ENCODE results near the gene ZNF341.

ZNF341 gene

DNA sequence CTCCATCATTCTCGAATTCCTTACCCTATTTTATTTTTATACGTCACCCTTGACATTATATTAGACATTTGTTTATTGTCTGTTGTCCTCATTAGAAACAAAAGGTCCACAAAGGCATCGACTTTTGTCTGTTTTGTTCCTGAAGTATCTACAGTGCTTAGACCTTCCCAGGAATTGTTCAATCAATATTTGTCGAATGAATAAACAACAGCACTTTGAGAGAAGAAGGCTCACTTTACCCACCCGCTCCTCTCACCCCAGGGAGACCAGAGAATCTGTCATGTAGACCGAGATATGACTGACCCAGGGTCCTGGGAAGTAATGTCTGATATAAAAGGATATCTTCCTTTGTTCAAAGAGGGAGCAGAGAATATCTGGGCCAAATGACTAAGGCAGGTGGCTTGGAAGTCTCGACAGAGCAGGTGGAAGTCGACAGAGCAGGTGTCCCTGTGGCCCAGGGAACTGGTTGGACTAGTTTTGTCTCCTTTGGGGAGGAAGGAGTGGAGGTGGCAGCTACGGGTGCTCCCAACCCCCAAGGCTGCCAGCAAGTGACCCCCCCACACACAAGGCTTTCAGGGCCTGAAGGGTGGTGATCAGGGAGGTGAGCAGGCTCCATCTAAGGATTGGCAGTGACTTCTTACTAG is 64.6 kb downstream of the ZNF341 start:
- DNase-seq (ENCODE audit: low spot score) = no peak

DNA sequence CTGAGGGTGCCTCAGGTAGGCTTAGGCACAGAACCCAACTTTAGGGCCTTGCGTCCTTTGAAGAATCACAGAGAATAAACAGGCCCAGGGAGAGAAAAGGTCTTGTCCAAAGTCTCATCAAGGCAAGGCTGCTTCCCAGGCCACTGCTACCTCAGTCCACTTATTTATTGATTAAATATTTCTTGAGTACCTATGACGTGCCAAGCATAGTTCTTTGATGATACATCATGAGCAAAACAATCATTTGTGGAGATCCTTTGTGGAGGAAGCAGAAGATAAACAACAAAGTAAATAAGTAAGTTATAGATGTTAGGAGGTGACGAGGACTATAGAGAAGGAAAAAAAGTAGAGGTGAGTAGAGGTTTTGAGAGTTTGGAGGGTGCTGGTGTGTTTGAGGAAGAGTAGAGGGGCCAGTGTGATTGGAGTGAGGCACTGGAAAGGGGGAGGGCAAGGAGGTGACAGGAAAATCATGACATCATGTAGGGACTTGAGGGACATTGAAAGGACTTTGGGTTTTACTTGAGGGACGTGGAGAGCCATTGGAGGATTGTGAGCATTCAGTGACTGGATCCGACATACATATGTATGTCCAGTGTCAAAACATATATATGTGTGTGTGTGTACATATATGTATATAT is 65.2 kb downstream of the ZNF341 start:
- no peak for DNase-seq (ENCODE audit: low spot score)

DNA sequence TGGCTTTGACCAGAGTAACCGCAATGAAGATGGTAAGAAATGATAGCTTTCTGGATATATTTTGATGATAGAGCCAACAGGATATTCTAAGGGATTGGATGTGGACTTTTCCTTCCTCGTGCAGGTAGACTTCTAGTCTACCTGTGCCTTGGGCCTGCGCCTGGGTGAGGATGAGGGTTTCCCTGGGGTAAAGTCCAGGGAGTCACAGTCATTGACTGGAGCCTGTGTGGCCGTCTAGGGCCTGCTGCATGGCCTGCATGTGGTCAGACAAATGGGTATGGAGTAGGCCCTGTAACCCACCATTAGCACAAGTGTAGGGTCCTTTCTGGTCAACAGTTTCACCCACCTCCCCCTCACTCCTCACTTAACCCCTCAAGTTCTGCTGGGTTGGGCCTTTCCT is 66.6 kb downstream of the ZNF341 start:
- no peak for DNase-seq (ENCODE audit: low spot score)

DNA sequence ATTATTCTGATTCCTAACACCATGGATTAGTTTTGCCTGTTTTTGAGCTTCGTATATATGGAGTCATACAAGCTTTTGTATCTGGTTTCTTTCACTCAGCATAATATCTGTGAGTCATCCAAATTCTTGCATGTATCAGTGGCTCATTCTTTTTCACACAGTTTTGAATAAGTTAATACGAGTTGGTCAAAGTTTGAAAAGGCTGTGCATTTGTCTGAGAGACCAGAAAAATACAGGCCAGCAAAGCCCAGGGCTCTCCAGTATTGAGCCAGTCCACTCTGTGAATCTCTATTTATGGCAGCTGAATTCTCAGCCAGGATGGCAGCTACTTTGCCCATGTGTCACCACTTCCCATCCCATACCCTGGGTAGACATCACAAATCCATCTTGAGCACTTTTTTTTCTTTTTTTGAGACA is 72.1 kb downstream of the ZNF341 start:
- DNase-seq (ENCODE audit: low spot score) = peak; percentile 67

DNA sequence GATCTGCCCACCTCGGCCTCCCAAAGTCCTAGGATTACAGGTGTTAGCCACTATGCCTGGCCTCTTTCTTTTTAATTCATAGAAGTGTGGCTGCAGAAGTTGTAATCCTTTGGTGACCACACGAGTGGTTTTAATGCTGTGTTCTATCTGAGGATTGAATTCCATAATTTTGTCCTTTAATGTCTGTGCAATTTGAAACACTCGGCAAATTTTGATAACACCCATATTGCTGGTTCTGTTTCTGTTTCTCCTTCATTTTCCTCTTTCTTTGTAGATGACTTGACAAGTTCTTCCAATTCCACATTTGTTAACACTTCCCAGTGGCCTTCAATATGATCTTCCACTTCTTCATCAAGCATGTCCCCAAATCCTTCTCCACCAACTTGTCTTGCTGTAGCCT is 76.6 kb downstream of the ZNF341 start:
- no peak for DNase-seq (ENCODE audit: low spot score)

DNA sequence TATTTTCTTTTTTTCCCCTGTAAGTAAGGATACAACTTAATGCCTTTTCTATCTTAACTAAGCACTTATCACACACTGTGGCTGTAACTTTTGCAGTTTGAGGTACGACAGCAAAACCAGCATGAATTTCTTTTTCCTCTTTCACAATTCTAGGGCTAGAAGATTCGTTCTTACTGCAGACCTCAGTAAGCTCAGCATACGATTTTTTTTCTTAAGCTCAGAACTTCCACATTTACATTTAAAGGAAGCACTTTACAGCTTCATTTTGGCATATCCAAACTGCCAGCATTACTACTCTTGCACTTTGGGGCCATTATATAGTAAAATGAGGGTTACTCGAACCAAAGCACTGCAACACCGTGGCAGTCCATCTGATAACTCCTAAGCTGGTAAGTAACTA is 78.5 kb downstream of the ZNF341 start:
- no peak for DNase-seq (ENCODE audit: low spot score)

DNA sequence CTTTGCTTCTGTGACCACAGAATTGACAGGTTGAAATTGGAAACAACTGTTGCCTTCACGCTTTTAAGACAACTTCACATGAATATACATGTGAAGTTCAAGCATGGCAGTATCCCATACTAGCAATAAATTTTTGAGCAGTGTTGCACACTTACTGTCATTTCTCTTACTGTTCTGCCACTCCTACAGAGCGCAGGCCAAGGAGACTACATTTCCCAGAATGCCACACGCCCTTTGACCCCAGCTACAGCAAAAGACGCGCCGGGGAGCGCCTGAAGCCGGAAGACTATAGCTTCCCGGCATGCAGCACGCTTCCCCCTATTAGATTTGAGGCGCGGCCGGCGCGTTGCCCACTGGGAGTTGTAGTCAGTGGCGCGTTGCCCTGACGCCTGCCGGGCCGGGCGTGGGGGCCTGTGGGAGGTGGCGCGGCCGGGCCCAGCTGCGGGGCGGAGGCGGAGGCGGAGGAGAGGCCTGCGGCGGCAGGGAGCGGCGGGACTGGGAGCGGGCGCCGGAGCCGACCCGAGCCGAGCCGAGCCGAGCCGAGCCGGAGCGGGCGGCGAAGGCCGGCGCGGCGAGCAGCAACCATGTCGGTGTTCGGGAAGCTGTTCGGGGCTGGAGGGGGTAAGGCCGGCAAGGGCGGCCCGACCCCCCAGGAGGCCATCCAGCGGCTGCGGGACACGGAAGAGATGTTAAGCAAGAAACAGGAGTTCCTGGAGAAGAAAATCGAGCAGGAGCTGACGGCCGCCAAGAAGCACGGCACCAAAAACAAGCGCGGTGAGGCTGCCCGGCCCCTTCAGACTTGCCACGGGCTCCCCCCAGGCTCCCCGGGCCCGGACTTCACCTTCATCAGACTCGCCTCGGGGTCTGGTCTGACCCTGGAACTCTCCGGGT is 79.3 kb downstream of the ZNF341 start, which contains the start of gene CHMP4B:
Gene CHMP4B (plus strand): TSS at position 464 of the 891 bp plus-strand sequence. CDS start 121 bp downstream, at position 585.
- DNase-seq (ENCODE audit: low spot score) = peak; percentile 98

DNA sequence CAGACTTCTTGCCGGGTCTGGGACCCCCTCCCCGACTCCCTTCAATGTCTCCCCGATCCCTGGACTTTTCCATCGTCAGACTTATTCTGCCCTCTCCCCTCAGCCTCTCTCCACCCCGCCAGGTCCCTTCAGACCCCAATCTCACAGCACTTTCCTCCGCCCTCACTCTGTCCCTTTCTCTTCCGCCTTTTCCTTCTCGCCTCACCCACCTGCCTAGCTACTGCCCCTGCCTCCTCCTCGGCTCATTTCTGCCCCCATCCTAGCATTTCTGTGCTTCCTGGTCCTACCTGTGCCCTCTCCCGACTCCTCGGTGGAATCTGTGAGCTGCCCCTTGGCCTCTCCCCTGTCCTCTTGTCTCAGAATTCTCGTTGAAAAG is 80.0 kb downstream of the ZNF341 start:
- DNase-seq (ENCODE audit: low spot score) = no peak

DNA sequence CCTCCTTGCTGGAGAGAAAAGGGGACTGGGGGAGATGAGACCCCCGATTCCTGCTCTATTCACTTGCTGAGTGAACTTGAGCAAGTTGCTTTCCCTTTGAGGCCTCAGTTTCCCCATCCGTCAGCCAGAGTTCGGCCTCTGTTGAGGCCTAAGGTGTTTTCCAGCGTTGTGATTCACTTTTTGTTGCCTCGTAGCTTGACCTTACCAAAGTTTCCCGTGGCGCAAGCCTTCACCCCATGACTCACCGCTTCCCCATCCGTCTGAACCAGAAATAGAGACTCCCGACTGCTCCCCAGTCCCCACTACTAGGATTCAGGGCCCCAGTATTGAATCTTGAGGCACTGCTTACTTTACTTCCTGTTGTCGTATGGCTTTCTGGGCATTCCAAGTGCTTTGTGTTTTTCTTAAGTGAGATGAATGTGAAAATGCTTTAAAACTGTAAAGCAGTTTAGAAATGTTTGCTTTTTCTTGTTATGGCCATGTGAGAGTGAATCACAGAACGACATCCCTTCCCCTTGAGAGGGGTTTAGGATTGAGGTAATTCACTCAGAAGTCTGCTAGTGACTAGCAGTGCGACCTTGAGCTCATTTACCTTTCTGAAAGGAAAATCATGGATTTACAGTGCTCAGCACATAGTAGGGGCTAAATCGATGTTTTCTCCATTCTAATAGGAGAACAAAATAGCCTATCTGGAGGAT is 80.5 kb downstream of the ZNF341 start:
- DNase-seq (ENCODE audit: low spot score) = peak; percentile 81

DNA sequence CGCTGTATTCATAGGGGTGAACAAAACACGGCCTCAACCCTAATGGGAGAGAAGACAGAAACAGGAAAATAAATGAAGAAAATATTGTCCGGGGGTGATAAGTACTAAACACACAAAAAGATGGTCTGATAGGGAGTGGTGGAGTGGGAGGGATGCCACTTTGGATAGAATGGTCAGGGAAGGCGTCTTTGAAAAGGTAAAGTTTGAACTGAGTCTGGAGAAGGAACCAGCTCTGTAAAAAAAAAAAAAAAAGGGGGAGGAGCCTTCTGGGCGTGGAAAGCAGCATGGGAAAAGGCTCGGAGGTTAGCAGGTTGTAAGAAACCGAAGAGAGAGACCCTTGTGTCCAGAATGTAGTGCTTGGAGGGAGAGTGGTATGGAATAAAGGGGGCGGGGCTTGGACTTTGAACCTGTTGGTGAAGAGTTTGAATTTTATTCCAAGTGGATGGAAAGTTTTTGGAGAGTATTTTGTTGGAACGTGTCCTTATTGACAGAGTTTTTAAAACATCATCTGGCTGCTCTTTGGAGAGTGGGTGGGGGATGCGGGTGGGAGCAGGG is 81.2 kb downstream of the ZNF341 start:
- DNase-seq (ENCODE audit: low spot score) = peak; percentile 49

DNA sequence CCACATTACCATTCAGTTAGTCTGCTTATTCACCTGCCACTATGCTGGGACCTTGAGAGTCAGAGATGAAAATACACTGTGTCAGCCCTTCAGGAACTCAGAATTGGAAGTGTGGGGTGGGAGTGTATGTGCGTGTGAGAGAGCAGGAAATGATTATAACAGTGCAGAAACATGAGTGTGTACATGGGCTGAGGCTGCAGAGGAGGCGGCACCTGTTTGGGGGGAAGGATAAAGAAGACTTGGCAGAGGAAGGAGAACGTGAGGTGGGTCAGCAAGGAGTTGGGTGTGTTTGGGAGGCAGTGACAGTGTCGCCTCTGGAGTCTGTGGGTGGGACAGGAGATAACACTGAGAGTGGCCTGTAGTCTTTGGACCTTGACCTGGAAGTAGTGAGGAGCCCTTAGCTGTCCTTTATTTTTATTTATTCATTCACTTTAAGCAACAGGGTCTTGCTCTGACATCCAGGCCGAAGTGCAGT is 82.5 kb downstream of the ZNF341 start:
- no peak for DNase-seq (ENCODE audit: low spot score)

DNA sequence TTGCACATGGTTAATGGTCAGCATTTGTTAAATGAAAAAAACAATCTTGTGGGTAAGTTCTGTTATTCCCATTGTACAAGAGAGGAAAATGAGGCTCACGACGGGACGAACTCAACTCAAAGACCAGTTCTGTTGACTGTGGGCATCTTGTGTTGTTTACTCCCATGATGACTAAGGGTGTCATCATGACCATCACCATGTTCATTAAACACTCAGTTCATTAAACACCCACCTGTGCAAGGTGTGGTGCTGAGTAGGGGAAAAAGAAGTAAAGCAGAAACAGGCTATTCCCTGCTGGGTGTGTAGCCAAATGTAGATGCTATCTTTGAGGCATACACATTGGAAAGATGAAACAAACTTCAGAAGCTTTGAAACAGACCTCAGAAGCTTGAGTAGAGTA is 83.9 kb downstream of the ZNF341 start:
- DNase-seq (ENCODE audit: low spot score) = no peak

DNA sequence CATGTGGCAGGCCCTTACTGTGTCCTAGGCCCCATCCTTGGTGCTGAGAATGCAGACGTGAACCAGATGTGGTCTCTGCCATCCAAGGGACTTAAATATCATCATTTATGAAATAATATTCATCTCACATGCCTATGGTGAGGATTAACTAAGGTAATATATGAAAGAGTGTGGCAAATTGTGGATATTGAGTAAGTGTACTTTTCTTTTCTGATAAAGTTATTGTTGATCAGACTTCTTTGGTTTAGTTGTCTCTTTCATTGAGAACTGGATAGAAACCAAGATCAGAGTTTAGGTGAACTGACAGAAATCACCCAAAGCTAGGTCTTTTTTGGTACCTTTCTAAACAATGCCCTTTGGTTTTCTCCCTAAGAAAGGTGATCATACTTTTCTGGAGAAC is 84.4 kb downstream of the ZNF341 start:
- DNase-seq (ENCODE audit: low spot score) = no peak

DNA sequence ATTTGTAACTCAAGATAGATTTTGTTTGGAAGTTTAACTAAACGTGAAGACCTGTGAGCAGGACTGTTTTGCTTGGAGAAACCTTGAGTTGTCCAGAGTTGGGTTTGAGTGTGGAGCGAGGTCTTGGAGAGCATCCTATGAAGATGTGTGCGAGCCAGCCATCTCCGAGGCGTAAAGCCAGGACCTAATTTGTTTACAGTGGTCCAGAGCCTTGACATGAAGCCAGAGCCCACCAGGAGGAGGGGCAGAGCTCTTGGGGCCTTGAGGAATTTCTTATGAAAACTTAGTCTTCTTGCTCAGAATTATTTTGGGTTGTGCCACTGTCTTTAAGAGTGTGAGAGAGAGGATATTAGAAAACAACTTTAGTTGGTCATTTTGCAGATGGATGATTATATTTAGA is 85.6 kb downstream of the ZNF341 start:
- no peak for DNase-seq (ENCODE audit: low spot score)

DNA sequence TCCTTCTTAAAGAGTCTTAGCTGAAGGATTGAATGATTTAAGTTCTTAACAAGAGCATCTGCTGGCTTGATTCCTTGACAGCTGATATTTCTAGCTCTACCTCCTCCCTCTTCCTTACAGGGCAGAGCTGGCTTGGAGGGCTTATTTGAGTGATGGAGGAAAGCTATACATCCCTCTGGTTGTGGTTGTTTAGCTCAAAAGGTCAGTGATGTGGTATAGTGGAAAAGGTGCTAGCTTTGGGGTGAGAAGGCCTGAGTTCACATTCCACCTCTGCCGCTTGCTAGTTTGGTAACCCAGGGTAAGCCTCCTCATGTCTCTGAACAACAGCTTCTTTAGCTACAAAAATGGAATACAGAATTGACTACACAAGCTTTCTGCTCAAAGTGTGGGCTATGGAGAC is 87.7 kb downstream of the ZNF341 start:
- no peak for DNase-seq (ENCODE audit: low spot score)

DNA sequence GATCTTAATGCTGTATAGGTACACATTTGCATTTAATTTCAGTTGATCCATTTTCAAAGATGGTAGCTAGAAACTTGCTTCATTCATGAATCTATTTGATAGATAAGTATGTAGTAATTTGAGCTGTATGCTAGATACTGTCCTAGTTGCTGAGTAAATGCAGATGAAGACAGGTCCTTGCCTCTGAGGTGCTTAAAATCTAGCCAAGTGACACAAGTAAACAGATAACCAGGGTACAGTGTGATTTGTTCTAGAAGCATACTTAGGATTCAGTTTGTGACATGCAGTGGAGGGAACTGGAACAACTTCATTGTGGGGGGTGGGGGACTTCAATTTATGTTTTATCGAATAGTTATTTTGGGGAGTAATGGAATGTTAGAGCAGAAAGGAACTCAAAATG is 88.6 kb downstream of the ZNF341 start:
- no peak for DNase-seq (ENCODE audit: low spot score)

DNA sequence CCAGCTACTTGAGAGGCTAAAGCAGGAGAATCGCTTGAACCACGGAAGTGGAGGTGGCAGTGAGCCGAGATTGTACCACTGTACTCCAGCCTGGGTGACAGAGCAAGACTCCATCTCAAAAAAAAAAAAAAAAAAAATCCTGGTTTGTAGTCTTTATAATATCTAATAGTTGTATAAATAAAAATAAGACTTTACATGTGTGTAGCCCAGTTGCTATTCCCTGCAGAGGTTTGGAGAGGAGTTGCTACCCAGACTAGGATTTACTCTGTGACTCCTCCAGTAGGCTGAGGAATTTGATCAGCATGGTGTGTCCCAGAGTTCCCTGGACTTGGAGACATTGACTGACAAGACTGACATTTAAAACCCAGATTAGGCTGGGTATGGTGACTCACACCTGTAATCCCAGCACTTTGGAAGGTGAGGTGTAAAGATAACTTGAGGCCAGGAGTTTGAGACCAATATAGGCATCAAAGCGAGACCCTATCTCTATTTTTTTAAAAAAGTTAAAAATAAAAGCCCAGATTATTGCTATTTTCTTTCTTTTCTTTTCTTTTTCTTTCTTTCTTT is 89.6 kb downstream of the ZNF341 start:
- DNase-seq (ENCODE audit: low spot score) = no peak

DNA sequence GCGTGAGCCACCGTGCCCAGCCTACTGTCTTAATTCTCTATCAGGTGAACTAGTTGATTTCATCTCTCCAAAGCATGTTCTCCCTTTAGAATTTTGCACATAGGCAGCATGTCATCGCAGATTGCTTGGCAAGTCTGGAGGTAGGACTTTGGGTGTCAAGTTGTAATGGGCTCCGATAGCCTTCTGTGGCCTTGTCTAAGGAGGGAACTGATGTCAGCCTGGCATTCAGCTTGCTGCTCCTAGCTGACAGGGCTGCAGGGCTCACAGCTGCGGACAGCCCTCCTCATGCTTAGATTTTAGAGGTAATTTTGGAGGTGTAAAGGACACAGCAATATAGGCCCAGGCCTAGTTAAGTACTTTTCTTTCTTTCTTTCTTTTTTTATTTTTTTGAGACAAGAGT is 90.6 kb downstream of the ZNF341 start:
- DNase-seq (ENCODE audit: low spot score) = no peak

DNA sequence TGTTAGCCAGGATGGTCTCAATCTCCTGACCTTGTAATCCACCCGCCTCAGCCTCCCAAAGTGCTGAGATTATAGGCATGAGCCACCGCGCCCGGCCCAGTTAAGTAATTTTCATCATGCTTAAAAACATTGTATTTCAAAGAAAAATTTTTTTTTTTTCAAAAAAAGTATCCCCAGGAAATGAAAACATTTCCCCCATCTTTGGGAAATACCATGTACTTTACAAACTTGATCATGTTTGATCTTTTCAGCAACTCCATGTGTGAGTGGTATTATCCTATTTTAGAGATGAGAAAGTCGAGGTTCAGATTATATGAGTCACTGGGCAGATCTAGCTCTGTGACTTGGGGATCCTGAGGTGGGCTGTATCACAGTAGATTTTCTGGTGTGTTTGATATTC is 91.2 kb downstream of the ZNF341 start:
- DNase-seq (ENCODE audit: low spot score) = no peak

DNA sequence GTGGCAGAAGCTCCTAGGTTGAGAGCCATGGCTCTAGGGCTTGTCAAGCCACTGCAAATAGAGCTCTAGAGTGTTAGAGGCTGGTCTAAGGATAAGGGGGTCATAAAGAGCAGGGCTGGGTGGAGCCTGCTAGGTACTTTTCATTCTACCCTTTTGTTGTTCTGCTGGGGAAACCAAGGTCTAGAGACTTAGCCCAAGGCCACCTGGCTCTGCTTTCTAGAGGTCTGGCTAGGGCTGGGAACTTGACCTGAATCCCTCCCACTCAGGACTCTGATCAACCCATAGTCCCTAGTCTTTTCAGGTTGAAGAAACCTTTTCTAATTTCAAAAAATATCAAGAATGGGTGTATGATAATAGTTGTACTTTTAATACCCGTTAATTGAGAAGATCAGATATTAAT is 93.1 kb downstream of the ZNF341 start:
- no peak for DNase-seq (ENCODE audit: low spot score)

All from AG20443 (cell line).